Measurements from ENCODE around the gene RASGRP4. TPM values are rescaled to one million over a fixed set of nuclear protein-coding genes. Genes with fewer than 3 reads are reported as not detected.
"Not testable (repeated sequence)": the region's sequence is repeated elsewhere in the genome, so short reads cannot be mapped to it uniquely, and the experiment has no call there.

The RASGRP4 gene, protein sequence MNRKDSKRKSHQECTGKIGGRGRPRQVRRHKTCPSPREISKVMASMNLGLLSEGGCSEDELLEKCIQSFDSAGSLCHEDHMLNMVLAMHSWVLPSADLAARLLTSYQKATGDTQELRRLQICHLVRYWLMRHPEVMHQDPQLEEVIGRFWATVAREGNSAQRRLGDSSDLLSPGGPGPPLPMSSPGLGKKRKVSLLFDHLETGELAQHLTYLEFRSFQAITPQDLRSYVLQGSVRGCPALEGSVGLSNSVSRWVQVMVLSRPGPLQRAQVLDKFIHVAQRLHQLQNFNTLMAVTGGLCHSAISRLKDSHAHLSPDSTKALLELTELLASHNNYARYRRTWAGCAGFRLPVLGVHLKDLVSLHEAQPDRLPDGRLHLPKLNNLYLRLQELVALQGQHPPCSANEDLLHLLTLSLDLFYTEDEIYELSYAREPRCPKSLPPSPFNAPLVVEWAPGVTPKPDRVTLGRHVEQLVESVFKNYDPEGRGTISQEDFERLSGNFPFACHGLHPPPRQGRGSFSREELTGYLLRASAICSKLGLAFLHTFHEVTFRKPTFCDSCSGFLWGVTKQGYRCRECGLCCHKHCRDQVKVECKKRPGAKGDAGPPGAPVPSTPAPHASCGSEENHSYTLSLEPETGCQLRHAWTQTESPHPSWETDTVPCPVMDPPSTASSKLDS
- polyA plus RNA-seq: 1 to 10 TPM in 1 of 4 donors, under 1 TPM in 3; 0.22 to 1.0 (median 0.84) TPM
- long read RNA-seq, donor 1: 0 reads
- long read RNA-seq, donor 2: 0 reads
- long read RNA-seq, donor 3, partial matches to known transcripts: 0 of 1 reads
- long read RNA-seq, donor 3, other reads (novel, unspliced or antisense): 0 of 1 reads
- long read RNA-seq, donor 4: 0 reads
- long read RNA-seq, donor 5: 0 reads
- long read RNA-seq, donor 6: 0 reads
- long read RNA-seq, donor 7: 0 reads
- long read RNA-seq, donor 8: 0 reads
- long read RNA-seq, donor 9: 0 reads
- long read RNA-seq, donor 10: 0 reads

DNA sequence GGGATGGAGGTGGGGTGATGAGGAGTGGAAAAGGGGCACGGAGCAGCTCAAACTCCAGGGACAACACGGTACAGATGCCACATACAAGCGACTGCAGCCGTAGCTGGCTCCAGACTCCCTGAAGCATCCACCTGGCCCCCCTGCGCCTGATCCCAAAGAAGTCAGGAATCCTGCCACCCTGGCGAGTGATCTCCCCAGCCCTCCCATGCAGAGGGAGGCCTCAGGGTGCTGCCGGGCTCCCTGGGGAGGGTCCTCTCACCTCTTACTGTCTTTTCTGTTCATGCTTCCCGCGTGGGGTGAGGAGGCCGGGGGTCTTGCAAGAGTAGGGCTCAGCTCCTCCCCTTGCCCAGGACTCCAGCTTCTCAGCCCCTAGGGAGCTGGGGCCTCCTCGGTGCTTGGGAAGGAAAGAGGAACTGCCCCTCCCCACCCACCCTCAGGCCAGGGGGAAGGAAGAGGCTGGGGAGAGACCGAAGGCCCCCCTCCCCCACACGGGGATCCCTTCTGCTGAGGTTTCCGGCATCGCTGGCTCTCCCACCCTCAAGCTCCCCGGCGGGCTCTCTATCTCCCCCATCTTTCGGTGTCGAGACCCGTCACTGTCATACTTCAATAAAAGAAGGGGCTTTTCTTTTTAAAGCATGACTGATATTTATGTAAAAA lies at the start of gene RASGRP4:
Gene RASGRP4, minus strand, starts transcription at position 410 of the 657 bp plus-strand sequence. Its CDS starts 128 bp downstream, at position 282.
- no peak within 1 kb of the TSS for H3K4me3 ChIP-seq (ENCODE audit: low read depth in 1 of 3, low read length in 3 of 3)
- H3K27ac ChIP-seq (ENCODE audit: low read depth in 1 of 3, low read length in 2 of 3): no peak within 1 kb of the TSS
- peaks cover 0 to 20% (median 0%) of the 10 kb centered on the region in 3 donors for H3K27me3 ChIP-seq (ENCODE audit: control insufficient read depth in 3 of 3, insufficient read depth in 3 of 3, low read length in 3 of 3)
- no peaks in the 10 kb centered on the region for H3K36me3 ChIP-seq (ENCODE audit: control insufficient read depth in 3 of 3, insufficient read depth in 2 of 3, low read depth in 1 of 3, low read length in 3 of 3)
- no peaks in the 10 kb centered on the region for H3K4me1 ChIP-seq (ENCODE audit: control insufficient read depth in 3 of 3, insufficient read depth in 2 of 3, low read depth in 1 of 3, low read length in 2 of 3)
- no peak for FAIRE-seq
- no peak for DNase-seq
- WGBS, 3 donors: 25 to 43% (median 36%) methylated on average over 20 of the region's 20 CpGs
- no peaks in the 10 kb centered on the region for H3K9me3 ChIP-seq (ENCODE audit: control insufficient read depth in 2 of 2, insufficient read depth in 1 of 2, low read depth in 1 of 2, low read length in 1 of 2)

DNA sequence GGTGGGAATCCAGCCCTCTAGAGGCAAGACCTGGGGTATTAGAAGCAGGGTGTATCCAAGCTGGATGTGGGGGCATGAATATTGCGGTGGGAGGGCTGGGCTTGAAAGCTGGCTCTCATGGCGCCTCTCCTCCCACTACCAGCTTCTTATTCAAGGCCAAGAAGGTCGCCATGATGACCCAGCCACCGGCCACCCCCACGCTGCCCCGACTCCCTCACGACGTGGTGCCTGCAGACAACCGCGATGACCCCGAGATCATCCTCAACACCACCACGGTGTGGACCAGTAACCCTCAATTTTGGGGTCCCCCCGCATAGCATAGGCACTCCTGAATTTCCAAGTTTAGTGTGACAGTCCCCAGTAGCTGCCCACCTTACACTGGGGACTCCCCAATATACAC lies 49.2 kb upstream of the RASGRP4 start:
- no peak overlapping the region for H3K4me3 ChIP-seq (ENCODE audit: low read depth in 1 of 3, low read length in 3 of 3)
- no peaks in the 10 kb centered on the region for H3K4me1 ChIP-seq (ENCODE audit: control insufficient read depth in 3 of 3, insufficient read depth in 2 of 3, low read depth in 1 of 3, low read length in 2 of 3)
- peaks cover 0 to 6% (median 0%) of the 10 kb centered on the region in 3 donors for H3K27me3 ChIP-seq (ENCODE audit: control insufficient read depth in 3 of 3, insufficient read depth in 3 of 3, low read length in 3 of 3)
- FAIRE-seq (no peak), DNase-seq (no peak)
- H3K27ac ChIP-seq (ENCODE audit: low read depth in 1 of 3, low read length in 2 of 3): no peak overlapping the region
- H3K9me3 ChIP-seq (ENCODE audit: control insufficient read depth in 2 of 2, insufficient read depth in 1 of 2, low read depth in 1 of 2, low read length in 1 of 2): no peaks in the 10 kb centered on the region
- no peaks in the 10 kb centered on the region for H3K36me3 ChIP-seq (ENCODE audit: control insufficient read depth in 3 of 3, insufficient read depth in 2 of 3, low read depth in 1 of 3, low read length in 3 of 3)
- WGBS, 3 donors: 84 to 91% (median 87%) methylated on average over 13 of the region's 13 CpGs

DNA sequence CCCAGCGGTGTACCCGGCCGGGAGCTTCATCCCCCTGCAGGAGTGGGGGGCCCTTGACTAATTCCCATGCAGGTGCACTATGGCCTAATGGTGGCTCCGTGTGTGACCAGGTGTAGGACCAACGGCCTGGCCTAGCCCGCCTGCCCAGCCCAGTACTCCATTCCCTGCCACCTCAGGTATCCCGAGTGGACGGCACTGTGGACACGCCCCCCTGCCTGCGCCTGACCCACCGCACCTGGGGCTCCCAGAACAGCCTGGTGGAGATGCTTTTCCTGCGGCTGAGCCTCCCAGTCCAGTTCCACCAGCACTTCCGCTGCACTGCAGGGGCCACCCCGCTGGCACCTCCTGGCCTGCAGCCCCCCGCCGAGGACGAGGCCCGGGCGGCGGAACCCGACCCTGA lies 47.2 kb upstream of the RASGRP4 start:
- Histone ChIP-seq H3K4me1 (ENCODE audit: control insufficient read depth in 3 of 3, insufficient read depth in 2 of 3, low read depth in 1 of 3, low read length in 2 of 3) (no peaks in the 10 kb centered on the region), H3K27me3 (ENCODE audit: control insufficient read depth in 3 of 3, insufficient read depth in 3 of 3, low read length in 3 of 3) (peaks cover 0 to 2% (median 0%) of the 10 kb centered on the region in 3 donors), H3K9me3 (ENCODE audit: control insufficient read depth in 2 of 2, insufficient read depth in 1 of 2, low read depth in 1 of 2, low read length in 1 of 2) (no peaks in the 10 kb centered on the region), H3K36me3 (ENCODE audit: control insufficient read depth in 3 of 3, insufficient read depth in 2 of 3, low read depth in 1 of 3, low read length in 3 of 3) (no peaks in the 10 kb centered on the region), H3K27ac (ENCODE audit: low read depth in 1 of 3, low read length in 2 of 3) (no peak overlapping the region), H3K4me3 (ENCODE audit: low read depth in 1 of 3, low read length in 3 of 3) (no peak overlapping the region)
- DNase-seq (no peak), FAIRE-seq (no peak)
- WGBS, 3 donors: 83 to 88% (median 86%) methylated on average over 21 of the region's 21 CpGs

- not testable (repeated sequence) for H3K4me1 ChIP-seq (ENCODE audit: control insufficient read depth in 3 of 3, insufficient read depth in 2 of 3, low read depth in 1 of 3, low read length in 2 of 3); FAIRE-seq; H3K27me3 ChIP-seq (ENCODE audit: control insufficient read depth in 3 of 3, insufficient read depth in 3 of 3, low read length in 3 of 3); H3K27ac ChIP-seq (ENCODE audit: low read depth in 1 of 3, low read length in 2 of 3); H3K9me3 ChIP-seq (ENCODE audit: control insufficient read depth in 2 of 2, insufficient read depth in 1 of 2, low read depth in 1 of 2, low read length in 1 of 2); H3K36me3 ChIP-seq (ENCODE audit: control insufficient read depth in 3 of 3, insufficient read depth in 2 of 3, low read depth in 1 of 3, low read length in 3 of 3); H3K4me3 ChIP-seq (ENCODE audit: low read depth in 1 of 3, low read length in 3 of 3); DNase-seq
- WGBS, 3 donors: 85 to 88% (median 87%) methylated on average over 4 of the region's 4 CpGs
Observed at GRCh38 chr19:38472725-38473124, 46.7 kb upstream of the RASGRP4 start.

- FAIRE-seq (no peak), DNase-seq (no peak)
- WGBS, 3 donors: 65 to 73% (median 73%) methylated on average over 12 of the region's 12 CpGs
Observed at GRCh38 chr19:38470788-38471480, 44.9 kb upstream of the RASGRP4 start.

DNA sequence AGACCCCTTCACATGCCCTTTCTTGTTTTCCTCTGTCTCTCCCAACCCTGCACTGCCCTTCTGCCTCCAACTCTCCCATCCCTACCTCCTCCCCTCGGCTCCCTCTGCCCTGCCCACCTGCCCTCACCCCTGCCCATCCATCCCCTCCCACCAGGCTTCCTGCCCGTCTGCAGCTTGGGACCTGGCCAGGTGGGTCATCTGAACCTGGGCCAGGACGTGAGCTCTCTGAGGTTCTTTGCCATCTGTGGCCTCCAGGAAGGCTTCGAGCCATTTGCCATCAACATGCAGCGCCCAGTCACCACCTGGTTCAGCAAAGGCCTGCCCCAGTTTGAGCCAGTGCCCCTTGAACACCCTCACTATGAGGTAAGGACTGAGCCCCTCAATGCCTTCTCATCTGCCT lies 43.1 kb upstream of the RASGRP4 start:
- Histone ChIP-seq H3K27ac (ENCODE audit: low read depth in 1 of 3, low read length in 2 of 3) (no peak overlapping the region), H3K36me3 (ENCODE audit: control insufficient read depth in 3 of 3, insufficient read depth in 2 of 3, low read depth in 1 of 3, low read length in 3 of 3) (no peaks in the 10 kb centered on the region), H3K4me1 (ENCODE audit: control insufficient read depth in 3 of 3, insufficient read depth in 2 of 3, low read depth in 1 of 3, low read length in 2 of 3) (no peaks in the 10 kb centered on the region), H3K9me3 (ENCODE audit: control insufficient read depth in 2 of 2, insufficient read depth in 1 of 2, low read depth in 1 of 2, low read length in 1 of 2) (peaks cover 0 to 4% of the 10 kb centered on the region in 2 donors), H3K4me3 (ENCODE audit: low read depth in 1 of 3, low read length in 3 of 3) (no peak overlapping the region), H3K27me3 (ENCODE audit: control insufficient read depth in 3 of 3, insufficient read depth in 3 of 3, low read length in 3 of 3) (no peaks in the 10 kb centered on the region)
- FAIRE-seq (no peak), DNase-seq (no peak)
- WGBS, 3 donors: 51 to 71% (median 54%) methylated on average over 5 of the region's 5 CpGs

More at GRCh38 chr19:38470788-38471480, 44.9 kb upstream of the RASGRP4 start:
- Histone ChIP-seq H3K4me3 (ENCODE audit: low read depth in 1 of 3, low read length in 3 of 3) (no peak overlapping the region), H3K27ac (ENCODE audit: low read depth in 1 of 3, low read length in 2 of 3) (no peak overlapping the region), H3K9me3 (ENCODE audit: control insufficient read depth in 2 of 2, insufficient read depth in 1 of 2, low read depth in 1 of 2, low read length in 1 of 2) (peaks cover 0 to 3% of the 10 kb centered on the region in 2 donors), H3K36me3 (ENCODE audit: control insufficient read depth in 3 of 3, insufficient read depth in 2 of 3, low read depth in 1 of 3, low read length in 3 of 3) (no peaks in the 10 kb centered on the region), H3K27me3 (ENCODE audit: control insufficient read depth in 3 of 3, insufficient read depth in 3 of 3, low read length in 3 of 3) (no peaks in the 10 kb centered on the region), H3K4me1 (ENCODE audit: control insufficient read depth in 3 of 3, insufficient read depth in 2 of 3, low read depth in 1 of 3, low read length in 2 of 3) (no peaks in the 10 kb centered on the region)

- Histone ChIP-seq H3K4me1 (ENCODE audit: control insufficient read depth in 3 of 3, insufficient read depth in 2 of 3, low read depth in 1 of 3, low read length in 2 of 3) (no peaks in the 10 kb centered on the region), H3K36me3 (ENCODE audit: control insufficient read depth in 3 of 3, insufficient read depth in 2 of 3, low read depth in 1 of 3, low read length in 3 of 3) (no peaks in the 10 kb centered on the region), H3K27me3 (ENCODE audit: control insufficient read depth in 3 of 3, insufficient read depth in 3 of 3, low read length in 3 of 3) (no peaks in the 10 kb centered on the region), H3K4me3 (ENCODE audit: low read depth in 1 of 3, low read length in 3 of 3) (no peak overlapping the region), H3K27ac (ENCODE audit: low read depth in 1 of 3, low read length in 2 of 3) (no peak overlapping the region), H3K9me3 (ENCODE audit: control insufficient read depth in 2 of 2, insufficient read depth in 1 of 2, low read depth in 1 of 2, low read length in 1 of 2) (peaks cover 0 to 4% of the 10 kb centered on the region in 2 donors)
- 87 to 94% (median 90%) methylated on average over 17 of the region's 17 CpGs for WGBS, 3 donors
- no peak for DNase-seq
- FAIRE-seq: no peak
Observed at GRCh38 chr19:38467541-38468525, 41.8 kb upstream of the RASGRP4 start.

All from small intestine (tissue), 16 donors.